Measurements from ENCODE around the gene CASK.

- TF ChIP-seq POLR2AphosphoS5 (IDR thresholded peaks at IDR 0.05) (no peak), CTCF (IDR thresholded peaks at IDR 0.05) (no peak)
These were observed 5.8 kb downstream of the CASK start for GRCh38 chrX:41917517-41917916.
